C4-2B (cell line): ENCODE measurements around the gene LTV1.
"Not testable (repeated sequence)": the region's sequence is repeated elsewhere in the genome, so short reads cannot be mapped to it uniquely, and the experiment has no call there.

Experiments used
- ZFX ChIP-seq: fragments of 450-650 bp; IDR thresholded peaks from 2 replicates; pipeline ENCODE4 v1.6.1; 2017
- TF ChIP-seq, protein P1 (sequence below): fragments of 450-650 bp; conservative IDR thresholded peaks from 2 replicates; pipeline ENCODE4 v1.5.1; 2017; ENCODE audit warnings: mild to moderate bottlenecking

DNA sequence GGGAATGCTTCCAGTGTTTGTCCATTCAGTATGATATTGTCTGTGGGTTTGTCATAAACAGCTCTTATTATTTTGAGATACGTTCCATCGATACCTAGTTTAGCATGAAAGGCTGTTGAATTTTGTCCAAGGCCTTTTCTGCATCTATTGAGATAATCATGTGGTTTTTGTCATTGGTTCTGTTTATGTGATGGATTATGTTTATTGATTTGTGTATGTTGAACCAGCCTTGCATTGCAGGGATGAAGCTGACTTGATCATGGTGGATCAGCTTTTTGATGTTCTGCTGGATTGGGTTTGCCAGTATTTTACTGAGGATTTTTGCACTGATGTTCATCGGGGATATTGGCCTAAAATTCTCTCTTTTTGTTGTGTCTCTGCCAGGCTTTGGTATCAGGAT lies 44.7 kb upstream of the LTV1 start:
- not testable (repeated sequence) for TF ChIP-seq ZFX
- TF ChIP-seq, protein P1, sequence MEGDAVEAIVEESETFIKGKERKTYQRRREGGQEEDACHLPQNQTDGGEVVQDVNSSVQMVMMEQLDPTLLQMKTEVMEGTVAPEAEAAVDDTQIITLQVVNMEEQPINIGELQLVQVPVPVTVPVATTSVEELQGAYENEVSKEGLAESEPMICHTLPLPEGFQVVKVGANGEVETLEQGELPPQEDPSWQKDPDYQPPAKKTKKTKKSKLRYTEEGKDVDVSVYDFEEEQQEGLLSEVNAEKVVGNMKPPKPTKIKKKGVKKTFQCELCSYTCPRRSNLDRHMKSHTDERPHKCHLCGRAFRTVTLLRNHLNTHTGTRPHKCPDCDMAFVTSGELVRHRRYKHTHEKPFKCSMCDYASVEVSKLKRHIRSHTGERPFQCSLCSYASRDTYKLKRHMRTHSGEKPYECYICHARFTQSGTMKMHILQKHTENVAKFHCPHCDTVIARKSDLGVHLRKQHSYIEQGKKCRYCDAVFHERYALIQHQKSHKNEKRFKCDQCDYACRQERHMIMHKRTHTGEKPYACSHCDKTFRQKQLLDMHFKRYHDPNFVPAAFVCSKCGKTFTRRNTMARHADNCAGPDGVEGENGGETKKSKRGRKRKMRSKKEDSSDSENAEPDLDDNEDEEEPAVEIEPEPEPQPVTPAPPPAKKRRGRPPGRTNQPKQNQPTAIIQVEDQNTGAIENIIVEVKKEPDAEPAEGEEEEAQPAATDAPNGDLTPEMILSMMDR: not testable (repeated sequence)
